Endothelial cell of umbilical vein (primary cell): ENCODE results near the gene FPGS. TPM values are rescaled to one million over a fixed set of nuclear protein-coding genes. Genes with fewer than 3 reads are reported as not detected.

Experiments
- BruUV-seq: library from RNA; stranded (reverse); fragments of 400-500 nt; replicated peaks from 2 replicates; lab custom pipeline; 2021; lab: Mats Ljungman, UMichigan
- CTCF ChIA-PET: fragments of 300-600, 350-600 bp; sonication (Branson Sonifier 250); formaldehyde crosslinking; loops from one replicate; lab custom pipeline; 2021; ENCODE audit warnings: antibody characterized with exemption, inconsistent platforms; lab: Charles Lee
- POLR2A ChIA-PET: fragments of 300-600, 350-600 bp; sonication (Branson Sonifier 250); formaldehyde crosslinking; loops from one replicate; lab custom pipeline; 2021; ENCODE audit warnings: antibody characterized with exemption, inconsistent platforms; lab: Charles Lee
- DNase-seq: peaks from one replicate; pipeline ENCODE4 v3.0.0-alpha.2; 2011; ENCODE audit warnings: low read depth, low spot score
- FAIRE-seq: peaks from 2 replicates; lab custom pipeline; 2011; peaks lifted over from hg19 to GRCh38; lab: Jason Lieb, UNC
- H2AFZ ChIP-seq: 2 replicates; pipeline ENCODE4 v1.6.0; 2012; ENCODE audit warnings: low read depth, low read length, control low read depth, inconsistent platforms
- H3K27ac ChIP-seq: 2 replicates; pipeline ENCODE4 v1.5.1; 2011; ENCODE audit warnings: low read depth, mild to moderate bottlenecking, control low read depth, low read length, moderate library complexity; ENCODE audit not compliant: insufficient read depth
- H3K27me3 ChIP-seq, 2 experiments: 2 replicates each; pipeline versions ENCODE4 v1.6.0 to v1.6.1; 2011; ENCODE audit warnings: low read length in 2 of 2, mixed read lengths in 1 of 2; ENCODE audit not compliant: control insufficient read depth in 2 of 2, insufficient read depth in 2 of 2
- H3K36me3 ChIP-seq, 2 experiments: 2 replicates in 1 of 2; 3 replicates in 1 of 2; pipeline ENCODE4 v1.5.1; 2011; ENCODE audit warnings: low read length in 2 of 2, mild to moderate bottlenecking in 1 of 2, moderate library complexity in 1 of 2; ENCODE audit not compliant: control insufficient read depth in 2 of 2, insufficient read depth in 2 of 2; ENCODE audit errors: extremely low read depth in 1 of 2
- H3K4me1 ChIP-seq: 3 replicates; pipeline ENCODE4 v1.5.1; 2011; ENCODE audit warnings: mild to moderate bottlenecking, low read length; ENCODE audit not compliant: control insufficient read depth, insufficient read depth; ENCODE audit errors: extremely low read depth
- H3K4me2 ChIP-seq: 2 replicates; pipeline ENCODE4 v1.6.1; 2011; ENCODE audit warnings: low read length, control low read depth, mixed read lengths; ENCODE audit not compliant: insufficient read depth
- H3K4me3 ChIP-seq, 3 experiments: fragments of 200-600 bp in 1 of 3; sonication (generic), shearing (Covaris generic) in 1 of 3; replicated peaks in 1 of 3; 2 replicates each; pipeline ENCODE4 v1.5.1; 2011 to 2016; ENCODE audit warnings: control low read depth in 3 of 3, low read length in 3 of 3, mild to moderate bottlenecking in 2 of 3, inconsistent platforms in 1 of 3, low read depth in 1 of 3, moderate library complexity in 1 of 3; ENCODE audit not compliant: insufficient read depth in 1 of 3
- H3K79me2 ChIP-seq: 2 replicates; pipeline ENCODE4 v1.6.0; 2012; ENCODE audit warnings: low read length, inconsistent platforms; ENCODE audit not compliant: control insufficient read depth, insufficient read depth
- H3K9ac ChIP-seq: replicated peaks from 2 replicates; pipeline ENCODE3; 2011; ENCODE audit warnings: low read length, control low read depth; ENCODE audit not compliant: insufficient read depth; ENCODE audit errors: extremely low read depth
- H3K9me1 ChIP-seq: replicated peaks from 3 replicates; pipeline ENCODE4 v1.6.0; 2011; ENCODE audit warnings: mild to moderate bottlenecking, low read length; ENCODE audit not compliant: control insufficient read depth, insufficient read depth; ENCODE audit errors: extremely low read depth
- H3K9me3 ChIP-seq: replicated peaks from 2 replicates; pipeline ENCODE4 v1.5.1; 2012; ENCODE audit warnings: low read length, inconsistent platforms; ENCODE audit not compliant: control insufficient read depth, insufficient read depth
- H4K20me1 ChIP-seq: replicated peaks from 2 replicates; pipeline ENCODE3; 2011; ENCODE audit warnings: mild to moderate bottlenecking, low read length; ENCODE audit not compliant: control insufficient read depth, insufficient read depth; ENCODE audit errors: extremely low read depth
- EZH2 ChIP-seq: IDR thresholded peaks from 2 replicates; pipeline ENCODE4 v1.6.1; 2012; ENCODE audit warnings: borderline replicate concordance, low read depth, mild to moderate bottlenecking, moderate library complexity, low read length, inconsistent platforms; ENCODE audit not compliant: severe bottlenecking
- FOS ChIP-seq: IDR thresholded peaks from 2 replicates; pipeline ENCODE4 v1.6.1; 2011; ENCODE audit warnings: mild to moderate bottlenecking, low read length, moderate library complexity, borderline replicate concordance; ENCODE audit not compliant: insufficient read depth
- GATA2 ChIP-seq: IDR thresholded peaks from 2 replicates; pipeline ENCODE4 v1.7.0; 2011; ENCODE audit warnings: low read depth, mild to moderate bottlenecking, moderate library complexity, mixed read lengths, low read length; ENCODE audit not compliant: insufficient read length, insufficient read depth
- JUN ChIP-seq: IDR thresholded peaks from 2 replicates; pipeline ENCODE4 v1.6.1; 2011; ENCODE audit warnings: borderline replicate concordance, low read depth; ENCODE audit not compliant: insufficient read length, insufficient read depth
- MYC ChIP-seq: IDR thresholded peaks from one replicate; pipeline ENCODE4 v1.6.1; 2011; ENCODE audit warnings: mild to moderate bottlenecking, low read depth, low read length
- POLR2A ChIP-seq: IDR thresholded peaks from 2 replicates; pipeline ENCODE4 v1.6.1; 2012; ENCODE audit warnings: low read depth, mild to moderate bottlenecking, control low read depth, low read length
- POLR2AphosphoS5 ChIP-seq: IDR thresholded peaks from 2 replicates; pipeline ENCODE4 v1.6.1; 2012; ENCODE audit warnings: low read depth, mild to moderate bottlenecking, control low read depth, low read length, moderate library complexity; ENCODE audit not compliant: insufficient read depth
- dilution Hi-C: fragments of 300-500 bp; cut with MboI; formaldehyde crosslinking; loops from one replicate; pipeline ENCODE4 v1.15.0; 2019; ENCODE audit warnings: low sequenced_read_pairs; ENCODE audit not compliant: extremely low pct_ligation_motif_present
- intact Hi-C: fragments of 100-400 bp; cut with micrococcal nuclease; formaldehyde crosslinking; loops from one replicate; pipeline ENCODE4 v1.10.0; 2022
- polyA plus RNA-seq, 4 experiments: library from polyadenylated mRNA; depleted of rRNA in 3 of 4; stranded (reverse) in 3 of 4; unstranded in 1 of 4; fragments of >200 nt; gene quantifications; 2 replicates each; pipeline versions ENCODE4 v1.2.1 to v1.2.3, GENCODE V29; 2011 to 2012; ENCODE audit warnings: missing spikeins in 1 of 4
- total RNA-seq: library from RNA; stranded (reverse); gene quantifications from 2 replicates; pipeline ENCODE4 v1.2.3, GENCODE V29; 2021
- TF ChIP-seq, protein P1 (sequence below), 2 donors: IDR thresholded peaks; 1 replicate in 1 of 2; 2 replicates in 1 of 2; pipeline ENCODE4 v1.5.1; 2011; ENCODE audit warnings: low read length in 2 of 2, mild to moderate bottlenecking in 2 of 2, moderate library complexity in 2 of 2, control low read depth in 1 of 2, inconsistent platforms in 1 of 2, low read depth in 1 of 2; ENCODE audit not compliant: insufficient read depth in 1 of 2; ENCODE audit errors: extremely low read depth in 1 of 2
- TF ChIP-seq, protein P2 (sequence below): IDR thresholded peaks from 2 replicates; pipeline ENCODE4 v1.6.1; 2011; ENCODE audit not compliant: insufficient read depth, insufficient read length

FPGS gene
- total and polyA plus RNA-seq, 2 donors (not counting 3 experiments of a cell fraction or from before 2014, with no cell fraction given): 77.7 to 90.2 TPM

DNA sequence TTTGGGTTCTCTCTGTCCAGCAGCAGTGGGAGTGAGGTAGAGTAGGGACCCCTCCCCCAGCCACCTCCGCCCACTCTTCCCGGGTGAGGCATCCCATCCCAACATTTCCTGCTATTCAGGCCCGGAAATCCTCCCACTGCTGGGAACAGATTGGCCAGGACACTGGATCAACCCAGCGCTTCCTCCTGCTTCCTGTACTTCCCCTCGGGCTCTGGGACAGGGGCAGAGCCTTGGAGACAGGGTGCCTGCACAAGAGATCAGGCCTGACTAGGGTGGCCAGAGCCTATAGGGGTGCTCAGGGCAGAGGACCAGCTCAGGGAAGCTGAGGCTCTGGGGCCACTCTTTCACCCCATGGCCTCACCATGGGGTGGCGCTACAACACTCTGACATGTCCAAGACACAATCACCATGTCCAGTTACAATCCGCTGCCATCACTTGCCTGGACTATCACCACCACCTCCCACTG lies 38.7 kb upstream of the FPGS start:
- intact Hi-C loops: loop anchor here (1.0 kb wide), 2 partner anchors 21 to 29 kb away; partner anchors contain the start of gene TOR2A
- dilution Hi-C loops: no loop called here
- Histone ChIP-seq H3K4me1 (peaks cover 74% of the 10 kb centered on the region), H3K79me2 (peaks cover 56% of the 10 kb centered on the region), H3K9ac (peak overlapping the region; percentile 37), H3K9me1 (no peaks in the 10 kb centered on the region), H3K4me3 (no peak overlapping the region), H4K20me1 (no peaks in the 10 kb centered on the region), H3K4me2 (peak overlapping the region; percentile 44), H3K27ac (peak overlapping the region; percentile 95), H2AFZ (no peak overlapping the region), H3K27me3 (no peaks in the 10 kb centered on the region), H3K9me3 (no peaks in the 10 kb centered on the region), H3K36me3 (peaks cover 13 to 24% of the 10 kb centered on the region in 2 experiments)
- TF ChIP-seq POLR2A: peak; percentile 92
- TF ChIP-seq EZH2: no peak
- peak; percentile 74 for TF ChIP-seq MYC
- TF ChIP-seq FOS: peak; percentile 62
- TF ChIP-seq GATA2: peak; percentile 80
- peak; percentile 44 for TF ChIP-seq JUN
- TF ChIP-seq, protein P1, sequence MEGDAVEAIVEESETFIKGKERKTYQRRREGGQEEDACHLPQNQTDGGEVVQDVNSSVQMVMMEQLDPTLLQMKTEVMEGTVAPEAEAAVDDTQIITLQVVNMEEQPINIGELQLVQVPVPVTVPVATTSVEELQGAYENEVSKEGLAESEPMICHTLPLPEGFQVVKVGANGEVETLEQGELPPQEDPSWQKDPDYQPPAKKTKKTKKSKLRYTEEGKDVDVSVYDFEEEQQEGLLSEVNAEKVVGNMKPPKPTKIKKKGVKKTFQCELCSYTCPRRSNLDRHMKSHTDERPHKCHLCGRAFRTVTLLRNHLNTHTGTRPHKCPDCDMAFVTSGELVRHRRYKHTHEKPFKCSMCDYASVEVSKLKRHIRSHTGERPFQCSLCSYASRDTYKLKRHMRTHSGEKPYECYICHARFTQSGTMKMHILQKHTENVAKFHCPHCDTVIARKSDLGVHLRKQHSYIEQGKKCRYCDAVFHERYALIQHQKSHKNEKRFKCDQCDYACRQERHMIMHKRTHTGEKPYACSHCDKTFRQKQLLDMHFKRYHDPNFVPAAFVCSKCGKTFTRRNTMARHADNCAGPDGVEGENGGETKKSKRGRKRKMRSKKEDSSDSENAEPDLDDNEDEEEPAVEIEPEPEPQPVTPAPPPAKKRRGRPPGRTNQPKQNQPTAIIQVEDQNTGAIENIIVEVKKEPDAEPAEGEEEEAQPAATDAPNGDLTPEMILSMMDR (IDR thresholded peaks at IDR 0.05; ENCODE audit: extremely low read depth in 1 of 2, insufficient read depth in 1 of 2, low read depth in 1 of 2, low read length in 2 of 2): peak; percentile 64 to 74
- peak; percentile 99 for TF ChIP-seq POLR2AphosphoS5
- TF ChIP-seq, protein P2, sequence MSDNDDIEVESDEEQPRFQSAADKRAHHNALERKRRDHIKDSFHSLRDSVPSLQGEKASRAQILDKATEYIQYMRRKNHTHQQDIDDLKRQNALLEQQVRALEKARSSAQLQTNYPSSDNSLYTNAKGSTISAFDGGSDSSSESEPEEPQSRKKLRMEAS: no peak
- ChIA-PET CTCF (interaction anchor here (0.7 to 11.3 kb wide), 11 partner anchors 7 to 107 kb away, joined by 3 to 167 read pairs (median 4); partner anchors contain the start of genes CDK9, SH2D3C and TOR2A), POLR2A (interaction anchor here (0.9 to 1.4 kb wide), 3 partner anchors 19 to 24 kb away, joined by 3 to 5 read pairs (median 4); no protein-coding TSS in a partner anchor)
- FAIRE-seq (peak; percentile 96), DNase-seq (peak; percentile 85)
- no TSS peak for BruUV-seq
